Measurements from ENCODE around the gene MUTYH.
"Not testable (repeated sequence)": the region's sequence is repeated elsewhere in the genome, so short reads cannot be mapped to it uniquely, and the experiment has no call there.

Gene MUTYH

GRCh38 chr1:45300669-45300997 is 39.6 kb downstream of the MUTYH start:
- H3K27me3 ChIP-seq (ENCODE audit: control insufficient read depth, insufficient read depth, low read length) = no peaks in the 10 kb centered on the region
- no peak overlapping the region for H3K4me3 ChIP-seq (ENCODE audit: low read depth, low read length)
- no peaks in the 10 kb centered on the region for H3K36me3 ChIP-seq (ENCODE audit: control insufficient read depth, insufficient read depth, low read length)
- H3K4me1 ChIP-seq (ENCODE audit: control insufficient read depth, insufficient read depth, low read length) = peaks cover 43% of the 10 kb centered on the region
- no peaks in the 10 kb centered on the region for H3K9me3 ChIP-seq (ENCODE audit: control insufficient read depth, insufficient read depth, low read depth, low read length)
- H3K9ac ChIP-seq (ENCODE audit: low read length) = no peak overlapping the region
- no peak overlapping the region for H3K27ac ChIP-seq (ENCODE audit: low read depth, low read length)

DNA sequence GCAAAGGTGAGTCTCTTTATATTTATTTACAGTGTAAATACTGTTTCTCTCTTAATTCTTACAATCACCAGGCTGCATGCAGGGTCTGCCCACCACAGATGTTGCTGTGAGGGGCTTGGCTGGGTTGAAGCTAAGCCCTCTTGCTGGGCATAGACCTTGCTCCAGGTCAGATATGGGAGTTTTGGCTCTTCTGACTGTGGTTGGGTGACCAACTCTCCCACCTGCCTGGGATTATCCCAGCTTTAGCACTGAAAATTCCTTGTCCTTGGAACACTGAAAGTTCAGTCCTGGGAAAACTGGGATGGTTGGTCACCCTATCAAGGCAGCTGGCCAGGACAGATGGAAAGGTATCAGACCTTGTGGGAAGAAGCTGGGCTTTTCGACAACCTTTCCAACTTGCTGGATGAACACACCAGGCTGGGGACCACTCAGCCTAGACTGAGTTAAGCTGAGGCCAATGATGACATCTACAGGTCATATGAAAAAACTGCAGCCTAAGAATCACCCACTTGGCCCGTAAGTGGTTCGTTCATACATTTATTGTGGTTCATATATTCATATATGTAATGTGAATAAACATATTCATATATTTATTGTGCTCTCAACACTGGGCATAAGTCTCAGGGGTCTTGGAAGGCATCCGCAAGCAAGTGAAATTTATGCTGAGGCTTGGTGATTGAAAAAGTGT is 40.1 kb downstream of the MUTYH start:
- H3K36me3 ChIP-seq (ENCODE audit: control insufficient read depth, insufficient read depth, low read length) = no peaks in the 10 kb centered on the region
- no peaks in the 10 kb centered on the region for H3K9me3 ChIP-seq (ENCODE audit: control insufficient read depth, insufficient read depth, low read depth, low read length)
- no peak overlapping the region for H3K27ac ChIP-seq (ENCODE audit: low read depth, low read length)
- H3K9ac ChIP-seq (ENCODE audit: low read length) = no peak overlapping the region
- H3K27me3 ChIP-seq (ENCODE audit: control insufficient read depth, insufficient read depth, low read length) = no peaks in the 10 kb centered on the region
- H3K4me3 ChIP-seq (ENCODE audit: low read depth, low read length) = no peak overlapping the region
- peaks cover 38% of the 10 kb centered on the region for H3K4me1 ChIP-seq (ENCODE audit: control insufficient read depth, insufficient read depth, low read length)

DNA sequence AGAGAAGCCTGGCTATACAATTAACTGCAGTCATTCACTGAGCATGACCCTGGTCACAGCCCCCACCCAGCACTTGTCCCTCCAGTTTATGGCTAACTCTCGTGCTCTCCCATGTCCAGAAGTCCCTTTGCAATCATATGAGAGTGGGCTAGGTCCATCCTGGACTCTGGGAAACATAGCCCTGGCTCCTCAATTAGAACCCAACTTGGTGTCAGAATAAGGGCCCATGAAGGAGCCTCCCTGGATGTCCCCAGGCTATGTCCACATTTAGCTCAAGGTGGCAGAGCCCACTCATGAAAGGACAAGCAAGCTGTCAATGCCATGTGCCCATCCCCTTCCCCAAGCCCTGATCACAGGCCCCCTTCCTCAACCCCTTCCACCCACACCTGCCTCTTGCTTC is 40.9 kb downstream of the MUTYH start:
- no peak overlapping the region for H3K4me3 ChIP-seq (ENCODE audit: low read depth, low read length)
- peaks cover 30% of the 10 kb centered on the region for H3K4me1 ChIP-seq (ENCODE audit: control insufficient read depth, insufficient read depth, low read length)
- H3K9me3 ChIP-seq (ENCODE audit: control insufficient read depth, insufficient read depth, low read depth, low read length) = no peaks in the 10 kb centered on the region
- H3K27me3 ChIP-seq (ENCODE audit: control insufficient read depth, insufficient read depth, low read length) = no peaks in the 10 kb centered on the region
- no peak overlapping the region for H3K9ac ChIP-seq (ENCODE audit: low read length)
- H3K27ac ChIP-seq (ENCODE audit: low read depth, low read length) = no peak overlapping the region
- no peaks in the 10 kb centered on the region for H3K36me3 ChIP-seq (ENCODE audit: control insufficient read depth, insufficient read depth, low read length)

GRCh38 chr1:45297666-45298356 is 42.4 kb downstream of the MUTYH start:
- H3K27ac ChIP-seq (ENCODE audit: low read depth, low read length) = no peak overlapping the region
- H3K4me1 ChIP-seq (ENCODE audit: control insufficient read depth, insufficient read depth, low read length) = peaks cover 25% of the 10 kb centered on the region
- H3K9me3 ChIP-seq (ENCODE audit: control insufficient read depth, insufficient read depth, low read depth, low read length) = no peaks in the 10 kb centered on the region
- no peak overlapping the region for H3K4me3 ChIP-seq (ENCODE audit: low read depth, low read length)
- H3K9ac ChIP-seq (ENCODE audit: low read length) = no peak overlapping the region
- no peaks in the 10 kb centered on the region for H3K27me3 ChIP-seq (ENCODE audit: control insufficient read depth, insufficient read depth, low read length)
- no peaks in the 10 kb centered on the region for H3K36me3 ChIP-seq (ENCODE audit: control insufficient read depth, insufficient read depth, low read length)

DNA sequence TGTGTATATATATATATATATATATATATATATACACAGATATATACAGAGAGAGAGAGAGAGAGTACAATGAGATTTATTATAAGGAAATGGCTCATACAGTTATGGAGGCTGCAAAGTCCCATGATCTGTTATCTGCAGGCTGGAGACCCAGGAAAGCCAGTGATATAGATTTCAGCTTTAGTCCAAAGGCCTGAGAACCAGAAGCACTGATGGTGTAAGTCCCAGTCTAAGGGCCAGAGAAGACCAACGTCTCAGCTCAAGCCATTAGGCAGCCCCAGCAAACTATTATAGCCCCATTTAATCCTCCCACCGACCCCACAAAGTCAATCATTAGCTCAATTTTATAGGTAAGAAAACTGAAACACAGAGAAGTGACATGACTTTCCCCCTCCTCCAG is 48.5 kb downstream of the MUTYH start:
- Histone ChIP-seq H3K9ac (ENCODE audit: low read length) (no peak overlapping the region), H3K9me3 (ENCODE audit: control insufficient read depth, insufficient read depth, low read depth, low read length) (no peaks in the 10 kb centered on the region), H3K27me3 (ENCODE audit: control insufficient read depth, insufficient read depth, low read length) (no peaks in the 10 kb centered on the region), H3K27ac (ENCODE audit: low read depth, low read length) (no peak overlapping the region), H3K4me3 (ENCODE audit: low read depth, low read length) (no peak overlapping the region), H3K4me1 (ENCODE audit: control insufficient read depth, insufficient read depth, low read length) (no peaks in the 10 kb centered on the region), H3K36me3 (ENCODE audit: control insufficient read depth, insufficient read depth, low read length) (no peaks in the 10 kb centered on the region)

GRCh38 chr1:45291002-45291401 is 49.2 kb downstream of the MUTYH start:
- H3K9me3 ChIP-seq (ENCODE audit: control insufficient read depth, insufficient read depth, low read depth, low read length); H3K27me3 ChIP-seq (ENCODE audit: control insufficient read depth, insufficient read depth, low read length); H3K4me3 ChIP-seq (ENCODE audit: low read depth, low read length); H3K9ac ChIP-seq (ENCODE audit: low read length); H3K36me3 ChIP-seq (ENCODE audit: control insufficient read depth, insufficient read depth, low read length); H3K27ac ChIP-seq (ENCODE audit: low read depth, low read length); H3K4me1 ChIP-seq (ENCODE audit: control insufficient read depth, insufficient read depth, low read length): not testable (repeated sequence)

DNA sequence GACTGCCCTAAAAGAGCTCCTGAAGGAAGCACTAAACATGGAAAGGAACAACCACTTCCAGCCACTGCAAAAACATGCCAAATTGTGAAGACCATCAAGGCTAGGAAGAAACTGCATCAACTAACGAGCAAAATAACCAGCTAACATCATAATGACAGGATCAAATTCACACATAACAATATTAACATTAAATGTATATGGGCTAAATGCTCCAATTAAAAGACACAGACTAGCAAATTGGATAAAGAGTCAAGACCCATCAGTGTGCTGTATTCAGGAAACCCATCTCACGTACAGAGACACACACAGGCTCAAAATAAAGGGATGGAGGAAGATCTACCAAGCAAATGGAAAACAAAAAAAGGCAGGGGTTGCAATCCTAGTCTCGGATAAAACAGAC is 53.7 kb downstream of the MUTYH start:
- not testable (repeated sequence) for H3K9ac ChIP-seq (ENCODE audit: low read length); H3K4me3 ChIP-seq (ENCODE audit: low read depth, low read length); H3K27ac ChIP-seq (ENCODE audit: low read depth, low read length); H3K9me3 ChIP-seq (ENCODE audit: control insufficient read depth, insufficient read depth, low read depth, low read length); H3K36me3 ChIP-seq (ENCODE audit: control insufficient read depth, insufficient read depth, low read length); H3K27me3 ChIP-seq (ENCODE audit: control insufficient read depth, insufficient read depth, low read length); H3K4me1 ChIP-seq (ENCODE audit: control insufficient read depth, insufficient read depth, low read length)

GRCh38 chr1:45284858-45285257 is 55.4 kb downstream of the MUTYH start:
- H3K9me3 ChIP-seq (ENCODE audit: control insufficient read depth, insufficient read depth, low read depth, low read length); H3K4me1 ChIP-seq (ENCODE audit: control insufficient read depth, insufficient read depth, low read length); H3K27ac ChIP-seq (ENCODE audit: low read depth, low read length); H3K27me3 ChIP-seq (ENCODE audit: control insufficient read depth, insufficient read depth, low read length); H3K36me3 ChIP-seq (ENCODE audit: control insufficient read depth, insufficient read depth, low read length); H3K4me3 ChIP-seq (ENCODE audit: low read depth, low read length); H3K9ac ChIP-seq (ENCODE audit: low read length): not testable (repeated sequence)

DNA sequence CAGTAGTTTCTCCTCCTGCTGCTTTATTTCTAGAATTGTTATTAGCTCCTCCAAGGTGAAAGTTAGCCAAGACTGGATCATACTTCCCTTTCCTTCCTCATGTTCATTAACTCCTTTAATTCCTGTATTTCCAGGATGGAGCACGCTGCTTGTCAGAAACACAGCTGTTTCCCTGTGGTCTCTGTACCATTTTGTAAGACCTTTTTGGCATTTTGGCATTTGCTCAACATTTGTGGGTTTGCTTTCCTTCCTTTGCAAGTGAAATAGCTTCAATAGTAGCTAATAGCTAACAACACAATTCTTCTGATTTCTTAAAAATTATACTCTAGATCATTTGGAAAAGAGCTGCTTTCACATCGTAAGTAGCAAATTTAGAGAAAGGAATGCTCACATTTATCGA is 57.9 kb downstream of the MUTYH start:
- Histone ChIP-seq H3K9ac (ENCODE audit: low read length) (no peak overlapping the region), H3K4me3 (ENCODE audit: low read depth, low read length) (no peak overlapping the region), H3K4me1 (ENCODE audit: control insufficient read depth, insufficient read depth, low read length) (no peaks in the 10 kb centered on the region), H3K27ac (ENCODE audit: low read depth, low read length) (no peak overlapping the region), H3K27me3 (ENCODE audit: control insufficient read depth, insufficient read depth, low read length) (no peaks in the 10 kb centered on the region), H3K36me3 (ENCODE audit: control insufficient read depth, insufficient read depth, low read length) (no peaks in the 10 kb centered on the region), H3K9me3 (ENCODE audit: control insufficient read depth, insufficient read depth, low read depth, low read length) (peaks cover 8% of the 10 kb centered on the region; the same call in 1 of the 2 replicates)
